Cardiac muscle cell (in vitro differentiated cells and primary cell): ENCODE results near the gene LYRM4. TPM values are rescaled to one million over a fixed set of nuclear protein-coding genes. Genes with fewer than 3 reads are reported as not detected.

ENCODE experiments used
- DNase-seq, 2 donors: peaks; one replicate each; pipeline versions ENCODE4 v3.0.0 to v3.0.0-alpha.2; 2010 to 2017; ENCODE audit warnings: low read depth in 1 of 2, low spot score in 1 of 2
- H3K27ac ChIP-seq: fragments of 200-600 bp; sonication (generic); 2 replicates; pipeline ENCODE4 v1.5.1; 2016
- H3K27me3 ChIP-seq: fragments of 200-600 bp; sonication (generic); 2 replicates; pipeline ENCODE4 v1.6.0; 2016; ENCODE audit warnings: control low read depth
- H3K36me3 ChIP-seq: fragments of 200-600 bp; sonication (generic); 2 replicates; pipeline ENCODE4 v1.5.1; 2016; ENCODE audit warnings: control low read depth
- H3K4me1 ChIP-seq: fragments of 200-600 bp; sonication (generic); 2 replicates; pipeline ENCODE4 v1.8.1; 2017; ENCODE audit warnings: low read depth, mild to moderate bottlenecking, mixed run types
- H3K4me3 ChIP-seq: fragments of 200-600 bp; sonication (generic); 2 replicates; pipeline ENCODE4 v1.5.1; 2016; ENCODE audit warnings: mild to moderate bottlenecking
- H3K9me3 ChIP-seq: fragments of 200-600 bp; sonication (generic); 2 replicates; pipeline ENCODE4 v1.5.1; 2017; ENCODE audit warnings: low read depth, mild to moderate bottlenecking, control low read depth
- CTCF ChIP-seq: IDR thresholded peaks from 2 replicates; pipeline ENCODE4 v1.5.1; 2012; ENCODE audit warnings: low read depth, mild to moderate bottlenecking, low read length
- polyA plus RNA-seq: library from polyadenylated mRNA; unstranded; fragments of >200 nt; fragmentation: Nextera tagmentation; extraction: Ambion mirVana; gene quantifications from 2 replicates; pipeline ENCODE4 v1.2.1, GENCODE V29; 2016
- total RNA-seq: library from RNA; depleted of rRNA; stranded (reverse); fragments of >200 nt; gene quantifications from 2 replicates; pipeline ENCODE4 v1.2.3, GENCODE V29; 2016

LYRM4 gene
- total and polyA plus RNA-seq, 2 experiments from 2014 or later, result 24.2 to 38.3 TPM

GRCh38 chr6:5090603-5091002 lies 170.1 kb downstream of the LYRM4 start:
- no peaks in the 10 kb centered on the region for H3K36me3 ChIP-seq
- no peak overlapping the region for H3K4me3 ChIP-seq
- no peaks in the 10 kb centered on the region for H3K9me3 ChIP-seq
- DNase-seq, result no peak
- H3K27me3 ChIP-seq, result peaks cover 22% of the 10 kb centered on the region
- peaks cover 15% of the 10 kb centered on the region for H3K4me1 ChIP-seq
- H3K27ac ChIP-seq, result no peak overlapping the region
- no peak for TF ChIP-seq CTCF

GRCh38 chr6:5089481-5090438 lies 171.0 kb downstream of the LYRM4 start:
- Histone ChIP-seq H3K27me3 (peaks cover 27% of the 10 kb centered on the region), H3K4me3 (no peak overlapping the region), H3K36me3 (no peaks in the 10 kb centered on the region), H3K4me1 (peaks cover 15% of the 10 kb centered on the region), H3K9me3 (no peaks in the 10 kb centered on the region), H3K27ac (no peak overlapping the region)
- no peak for TF ChIP-seq CTCF
- DNase-seq, result no peak

GRCh38 chr6:5088780-5089179 lies 172.0 kb downstream of the LYRM4 start:
- no peaks in the 10 kb centered on the region for H3K9me3 ChIP-seq
- peaks cover 13% of the 10 kb centered on the region for H3K4me1 ChIP-seq
- no peak overlapping the region for H3K27ac ChIP-seq
- no peak for TF ChIP-seq CTCF
- no peaks in the 10 kb centered on the region for H3K36me3 ChIP-seq
- H3K27me3 ChIP-seq, result peaks cover 32% of the 10 kb centered on the region
- DNase-seq, result no peak
- no peak overlapping the region for H3K4me3 ChIP-seq

GRCh38 chr6:5087389-5087788 lies 173.4 kb downstream of the LYRM4 start:
- peaks cover 45% of the 10 kb centered on the region for H3K27me3 ChIP-seq
- no peaks in the 10 kb centered on the region for H3K9me3 ChIP-seq
- no peak for TF ChIP-seq CTCF
- H3K4me1 ChIP-seq, result peaks cover 6% of the 10 kb centered on the region
- no peak for DNase-seq
- H3K4me3 ChIP-seq, result no peak overlapping the region
- H3K27ac ChIP-seq, result no peak overlapping the region
- no peaks in the 10 kb centered on the region for H3K36me3 ChIP-seq

GRCh38 chr6:5086294-5086890 lies 174.4 kb downstream of the LYRM4 start:
- Histone ChIP-seq H3K27ac (no peak overlapping the region), H3K4me3 (peak overlapping the region; percentile 41), H3K36me3 (no peaks in the 10 kb centered on the region), H3K27me3 (peaks cover 51% of the 10 kb centered on the region), H3K9me3 (no peaks in the 10 kb centered on the region), H3K4me1 (peaks cover 6% of the 10 kb centered on the region)
- no peak for TF ChIP-seq CTCF
- peak in 1 of 2 donors; percentile 16 for DNase-seq
